ENCODE measurements around the gene STX1B. TPM values are rescaled to one million over a fixed set of nuclear protein-coding genes. Genes with fewer than 3 reads are reported as not detected.

STX1B gene
- total RNA-seq, 4 donors from 2014 or later, result 0.13 to 0.36 TPM; not detected in 2

DNA sequence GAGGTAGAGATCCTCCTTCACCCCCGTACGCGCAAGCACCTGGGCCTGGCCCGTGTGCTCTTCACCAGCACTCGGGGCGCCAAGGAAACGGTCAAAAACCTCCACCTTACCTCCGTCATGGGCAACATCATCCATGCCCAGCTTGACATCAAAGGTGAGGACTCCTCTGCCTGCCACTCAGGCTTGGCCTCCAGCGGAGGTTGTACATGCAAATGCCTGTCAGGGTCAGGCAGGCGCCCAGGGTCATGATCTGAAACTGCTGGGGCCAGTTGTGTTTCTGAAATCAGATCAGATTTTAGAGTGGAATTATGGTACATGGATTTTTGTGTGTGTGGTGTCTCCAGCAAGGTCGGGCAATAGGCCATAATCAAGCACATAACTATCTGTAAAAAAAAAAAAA is 49.1 kb downstream of the STX1B start:
- Histone ChIP-seq H3K36me3 (peaks cover 13 to 74% of the 10 kb centered on the region in 2 donors), H3K4me1 (peaks cover 11 to 12% of the 10 kb centered on the region in 2 donors), H3K9me3 (no peaks in the 10 kb centered on the region), H3K4me3 (no peak overlapping the region), H3K27ac (no peak overlapping the region), H3K27me3 (no peaks in the 10 kb centered on the region)
- TF ChIP-seq POLR2A (IDR thresholded peaks at IDR 0.05), result no peak
- TF ChIP-seq CTCF (IDR thresholded peaks at IDR 0.05 in 4 of 5, conservative IDR thresholded peaks at IDR 0.05 in 1 of 5), result no peak
- intact Hi-C loops (cut with DNase I; ENCODE audit: low total_unique reads), result no loop called here
- in situ Hi-C loops (cut with MboI; ENCODE audit: low sequenced_read_pairs in 4 of 4), result loop anchor here in 1 of 4 donors (25.0 kb wide), 1 partner anchor 476 kb away; the partner anchor contains the start of genes COX6A2 and ZNF843
- no peak for ATAC-seq
- DNase-seq, result no peak

DNA sequence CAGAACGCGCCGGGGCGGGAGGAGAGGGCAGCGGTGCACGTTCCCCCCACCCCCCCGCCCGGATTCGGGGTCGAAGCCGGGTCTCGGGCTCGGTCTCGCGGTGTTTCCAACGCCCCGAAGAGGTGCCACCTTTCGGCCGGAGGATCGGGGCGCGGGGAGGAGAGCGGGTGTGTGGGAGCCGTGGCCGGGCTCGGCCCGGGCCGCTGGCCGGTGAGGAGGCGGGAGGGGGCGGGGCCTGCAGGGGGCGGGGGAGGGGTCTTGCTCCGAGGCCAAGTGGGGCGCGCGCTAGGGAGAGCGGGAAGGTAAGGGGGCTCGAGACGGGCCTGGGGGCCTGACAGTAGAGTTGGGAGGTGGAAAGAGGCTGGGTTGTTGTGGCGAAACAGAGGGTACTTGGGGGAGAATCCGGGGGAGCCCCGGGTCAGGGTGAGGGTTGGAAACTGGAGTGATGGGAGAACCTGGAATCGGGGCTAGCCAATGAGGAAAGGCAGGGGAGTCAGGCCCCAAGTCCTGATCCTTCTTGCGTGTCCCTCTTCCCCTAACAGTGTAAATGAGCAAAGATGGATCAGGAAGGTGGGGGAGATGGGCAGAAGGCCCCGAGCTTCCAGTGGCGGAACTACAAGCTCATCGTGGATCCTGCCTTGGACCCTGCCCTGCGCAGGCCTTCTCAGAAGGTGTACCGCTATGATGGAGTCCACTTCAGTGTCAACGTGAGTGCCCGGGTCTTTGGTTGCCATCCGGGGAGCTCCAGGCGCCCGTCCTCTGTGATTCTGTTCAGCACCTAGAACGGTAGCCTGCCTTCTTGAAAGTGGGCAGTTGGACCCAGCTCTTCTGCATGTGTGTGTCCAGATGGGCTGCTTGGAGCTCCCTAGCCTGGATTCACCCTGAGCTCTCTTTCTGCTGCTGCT is 52.0 kb downstream of the STX1B start:
- peak overlapping the region; percentile 70 to 94 (median 84) for H3K4me3 ChIP-seq
- DNase-seq (peak in 1 of 2 donors; percentile 52), ATAC-seq (peak; percentile 41 to 47)
- in situ Hi-C loops (cut with MboI; ENCODE audit: low sequenced_read_pairs in 4 of 4), result loop anchor here in 1 of 4 donors (25.0 kb wide), 1 partner anchor 479 kb away; the partner anchor contains the start of genes COX6A2 and ZNF843
- no peaks in the 10 kb centered on the region for H3K27me3 ChIP-seq
- no peaks in the 10 kb centered on the region for H3K9me3 ChIP-seq
- peaks cover 9 to 45% of the 10 kb centered on the region in 2 donors for H3K36me3 ChIP-seq
- H3K4me1 ChIP-seq, result peaks cover 11 to 17% of the 10 kb centered on the region in 2 donors
- intact Hi-C loops (cut with DNase I; ENCODE audit: low total_unique reads), result no loop called here
- peak overlapping the region; percentile 97 to 99 (median 98) for H3K27ac ChIP-seq
- TF ChIP-seq POLR2A (IDR thresholded peaks at IDR 0.05) (no peak), CTCF (IDR thresholded peaks at IDR 0.05 in 4 of 5, conservative IDR thresholded peaks at IDR 0.05 in 1 of 5) (no peak)

- Histone ChIP-seq H3K27ac (peak within 1 kb of the TSS; percentile 97 to 99 (median 98)), H3K36me3 (peaks cover 9 to 36% of the 10 kb centered on the region in 2 donors), H3K9me3 (no peaks in the 10 kb centered on the region), H3K4me3 (peak within 1 kb of the TSS; percentile 70 to 94 (median 84)), H3K4me1 (peaks cover 11 to 17% of the 10 kb centered on the region in 2 donors), H3K27me3 (no peaks in the 10 kb centered on the region)
- in situ Hi-C loops (cut with MboI; ENCODE audit: low sequenced_read_pairs in 4 of 4), result loop anchor here in 1 of 4 donors (25.0 kb wide), 1 partner anchor 480 kb away; the partner anchor contains the start of genes COX6A2 and ZNF843
- DNase-seq, result peak; percentile 95
- TF ChIP-seq POLR2A (IDR thresholded peaks at IDR 0.05), result peak; percentile 66 to 75
- peak in 2 of 5 experiments; percentile 22 to 41 for TF ChIP-seq CTCF (IDR thresholded peaks at IDR 0.05 in 4 of 5, conservative IDR thresholded peaks at IDR 0.05 in 1 of 5)
- intact Hi-C loops (cut with DNase I; ENCODE audit: low total_unique reads), result loop anchor here (1.0 to 2.0 kb wide), 3 partner anchors 34 to 502 kb away; partner anchors contain the start of genes ARMC5, BCL7C and FBXL19
- peak; percentile 92 to 93 for ATAC-seq
Measured at GRCh38 chr16:30957456-30958174, 52.8 kb downstream of the STX1B start, which contains the start of gene SETD1A. Gene SETD1A, plus strand, starts transcription at chr16:30957754. Its CDS starts 978 bp downstream, at chr16:30958732.
